IPS-18c (cell line): ENCODE measurements around the gene SYT17.

Experiments
- H3K4me3 ChIP-seq: 2 replicates; pipeline ENCODE4 v1.7.0; 2013; ENCODE audit warnings: low read depth, mild to moderate bottlenecking, low read length, moderate library complexity; ENCODE audit not compliant: insufficient read depth
- H3K9me3 ChIP-seq: one replicate; pipeline ENCODE4 v1.6.1; 2013; ENCODE audit warnings: mild to moderate bottlenecking, low read length, moderate library complexity; ENCODE audit not compliant: control insufficient read depth, insufficient read depth

Gene SYT17

GRCh38 chr16:19266774-19267173 is 98.7 kb downstream of the SYT17 start:
- Histone ChIP-seq H3K9me3 (peaks cover 2% of the 10 kb centered on the region), H3K4me3 (no peak overlapping the region)

GRCh38 chr16:19269098-19269497 is 101.1 kb downstream of the SYT17 start:
- no peak overlapping the region for H3K4me3 ChIP-seq
- H3K9me3 ChIP-seq = peaks cover 2% of the 10 kb centered on the region

GRCh38 chr16:19274165-19274797 is 106.2 kb downstream of the SYT17 start:
- no peaks in the 10 kb centered on the region for H3K9me3 ChIP-seq
- H3K4me3 ChIP-seq = no peak overlapping the region

GRCh38 chr16:19278403-19278802 is 110.4 kb downstream of the SYT17 start:
- Histone ChIP-seq H3K9me3 (no peaks in the 10 kb centered on the region), H3K4me3 (no peak overlapping the region)

- Histone ChIP-seq H3K4me3 (no peak overlapping the region), H3K9me3 (no peaks in the 10 kb centered on the region)
These were observed 113.2 kb downstream of the SYT17 start for GRCh38 chr16:19281246-19281645.

GRCh38 chr16:19282101-19282500 is 114.1 kb downstream of the SYT17 start:
- Histone ChIP-seq H3K4me3 (no peak overlapping the region), H3K9me3 (no peaks in the 10 kb centered on the region)

- Histone ChIP-seq H3K4me3 (no peak overlapping the region), H3K9me3 (no peaks in the 10 kb centered on the region)
These were observed 115.6 kb downstream of the SYT17 start for GRCh38 chr16:19283637-19284036.

GRCh38 chr16:19284207-19284606 is 116.2 kb downstream of the SYT17 start:
- H3K4me3 ChIP-seq = no peak overlapping the region
- H3K9me3 ChIP-seq = no peaks in the 10 kb centered on the region

GRCh38 chr16:19285431-19285830 is 117.4 kb downstream of the SYT17 start, which contains the start of gene CLEC19A:
Gene CLEC19A, plus strand, starts transcription at chr16:19285731. Its CDS starts 121 bp downstream, at chr16:19285852.
- H3K4me3 ChIP-seq = no peak within 1 kb of the TSS

GRCh38 chr16:19286827-19287226 is 118.8 kb downstream of the SYT17 start:
- Histone ChIP-seq H3K4me3 (no peak overlapping the region), H3K9me3 (no peaks in the 10 kb centered on the region)

More at GRCh38 chr16:19285431-19285830, 117.4 kb downstream of the SYT17 start, which contains the start of gene CLEC19A:
- H3K9me3 ChIP-seq = no peaks in the 10 kb centered on the region

- H3K4me3 ChIP-seq = no peak overlapping the region
- no peaks in the 10 kb centered on the region for H3K9me3 ChIP-seq
These were observed 119.2 kb downstream of the SYT17 start for GRCh38 chr16:19287241-19287640.

GRCh38 chr16:19288872-19289799 is 121.1 kb downstream of the SYT17 start:
- no peak overlapping the region for H3K4me3 ChIP-seq

GRCh38 chr16:19289811-19290485 is 121.9 kb downstream of the SYT17 start:
- H3K9me3 ChIP-seq = no peaks in the 10 kb centered on the region
- H3K4me3 ChIP-seq = no peak overlapping the region

More at GRCh38 chr16:19288872-19289799, 121.1 kb downstream of the SYT17 start:
- H3K9me3 ChIP-seq = no peaks in the 10 kb centered on the region

- H3K9me3 ChIP-seq = no peaks in the 10 kb centered on the region
- H3K4me3 ChIP-seq = no peak overlapping the region
These were observed 122.8 kb downstream of the SYT17 start for GRCh38 chr16:19290860-19291259.

GRCh38 chr16:19291475-19291874 is 123.4 kb downstream of the SYT17 start:
- no peak overlapping the region for H3K4me3 ChIP-seq

GRCh38 chr16:19292186-19292585 is 124.1 kb downstream of the SYT17 start:
- H3K4me3 ChIP-seq = no peak overlapping the region
- H3K9me3 ChIP-seq = no peaks in the 10 kb centered on the region

More at GRCh38 chr16:19291475-19291874, 123.4 kb downstream of the SYT17 start:
- H3K9me3 ChIP-seq = no peaks in the 10 kb centered on the region

- Histone ChIP-seq H3K4me3 (no peak overlapping the region), H3K9me3 (no peaks in the 10 kb centered on the region)
These were observed 126.2 kb downstream of the SYT17 start for GRCh38 chr16:19294156-19294649.
